CD4-positive, alpha-beta memory T cell (primary cell): ENCODE results near the gene ZKSCAN5. TPM values are rescaled to one million over a fixed set of nuclear protein-coding genes. Genes with fewer than 3 reads are reported as not detected.
"Not testable (repeated sequence)": the region's sequence is repeated elsewhere in the genome, so short reads cannot be mapped to it uniquely, and the experiment has no call there.

Experiments used
- CTCF ChIA-PET: fragments of 350-600 bp; sonication (Branson Sonifier 250); formaldehyde crosslinking; loops from one replicate; lab custom pipeline; 2021; ENCODE audit warnings: inconsistent platforms; ENCODE audit not compliant: partially characterized antibody; lab: Charles Lee
- POLR2A ChIA-PET: fragments of 350-600 bp; sonication (Branson Sonifier 250); formaldehyde crosslinking; loops from one replicate; lab custom pipeline; 2021; ENCODE audit not compliant: partially characterized antibody; lab: Charles Lee
- DNase-seq, 5 donors: peaks; one replicate each; pipeline versions ENCODE4 v3.0.0 to v3.0.0-alpha.2; 2020 to 2022; ENCODE audit warnings: mixed read lengths in 1 of 5
- H3K27ac ChIP-seq: one replicate; pipeline ENCODE4 v1.7.0; 2013; ENCODE audit warnings: low read depth, low read length
- H3K27me3 ChIP-seq: 2 replicates; pipeline ENCODE4 v1.7.0; 2013; ENCODE audit warnings: mild to moderate bottlenecking, low read length, moderate library complexity; ENCODE audit not compliant: insufficient read depth
- H3K36me3 ChIP-seq: 2 replicates; pipeline ENCODE4 v1.7.0; 2013; ENCODE audit warnings: mild to moderate bottlenecking, low read length, moderate library complexity; ENCODE audit not compliant: insufficient read depth
- H3K4me1 ChIP-seq: 2 replicates; pipeline ENCODE4 v1.7.0; 2013; ENCODE audit warnings: mild to moderate bottlenecking, low read length, moderate library complexity; ENCODE audit not compliant: insufficient read depth
- H3K4me3 ChIP-seq, 2 donors: one replicate each; pipeline ENCODE4 v1.7.0; 2013; ENCODE audit warnings: low read length in 2 of 2, mild to moderate bottlenecking in 1 of 2
- H3K9me3 ChIP-seq, 2 donors: one replicate each; pipeline ENCODE4 v1.7.0; 2013; ENCODE audit warnings: low read length in 2 of 2, control low read depth in 1 of 2; ENCODE audit not compliant: control insufficient read depth in 1 of 2
- H3K27ac Mint-ChIP-seq, 7 donors: one replicate each; pipeline ENCODE4 v1.8.0; 2020 to 2021; ENCODE audit warnings: mixed read lengths in 7 of 7, mild to moderate bottlenecking in 6 of 7, inconsistent platforms in 3 of 7, moderate library complexity in 3 of 7
- H3K27me3 Mint-ChIP-seq, 2 donors: one replicate each; pipeline ENCODE4 v1.8.0; 2020 to 2021; ENCODE audit warnings: mixed read lengths in 2 of 2
- H3K36me3 Mint-ChIP-seq, 2 donors: one replicate each; pipeline ENCODE4 v1.8.0; 2020 to 2021; ENCODE audit warnings: mixed read lengths in 2 of 2, inconsistent platforms in 1 of 2, mild to moderate bottlenecking in 1 of 2
- H3K4me1 Mint-ChIP-seq, 4 donors: one replicate each; pipeline ENCODE4 v1.8.0; 2020 to 2021; ENCODE audit warnings: mixed read lengths in 4 of 4, mild to moderate bottlenecking in 1 of 4
- H3K4me3 Mint-ChIP-seq, 8 donors: one replicate each; pipeline ENCODE4 v1.8.0; 2020 to 2021; ENCODE audit warnings: mixed read lengths in 8 of 8, mild to moderate bottlenecking in 7 of 8, moderate library complexity in 6 of 8, inconsistent platforms in 3 of 8
- H3K9me3 Mint-ChIP-seq, 8 donors: one replicate each; pipeline ENCODE4 v1.8.0; 2020 to 2021; ENCODE audit warnings: mixed read lengths in 8 of 8, mild to moderate bottlenecking in 5 of 8, inconsistent platforms in 3 of 8, moderate library complexity in 1 of 8
- intact Hi-C: fragments of 100-400 bp; cut with micrococcal nuclease; formaldehyde crosslinking; loops from one replicate; pipeline ENCODE4 v1.15.1; 2023
- polyA plus RNA-seq, 2 donors: library from polyadenylated mRNA; unstranded; fragments of 300-500 nt; fragmentation: Illumina TruSeq; gene quantifications; one replicate each; pipeline ENCODE4 v1.2.3, GENCODE V29; 2021
- total RNA-seq, 2 experiments: library from RNA; stranded (reverse); gene quantifications; one replicate each; pipeline ENCODE4 v1.2.3, GENCODE V29; 2021

The ZKSCAN5 gene
- total and polyA plus RNA-seq, 4 experiments from 2014 or later, result 2.5 to 9.3 (median 7.9) TPM

GRCh38 chr7:99549545-99549944 is 45.1 kb downstream of the ZKSCAN5 start:
- H3K27me3 ChIP-seq, intact Hi-C loops, H3K27ac Mint-ChIP-seq, H3K27me3 Mint-ChIP-seq, H3K27ac ChIP-seq, POLR2A ChIA-PET, CTCF ChIA-PET, H3K36me3 ChIP-seq, DNase-seq, H3K4me3 ChIP-seq, H3K9me3 ChIP-seq, H3K9me3 Mint-ChIP-seq: not testable (repeated sequence)
- H3K4me1 ChIP-seq, result peaks cover 15% of the 10 kb centered on the region
- peak overlapping the region in 1 of 8 donors; percentile 39 for H3K4me3 Mint-ChIP-seq
- peaks cover 7 to 37% (median 23%) of the 10 kb centered on the region in 4 donors for H3K4me1 Mint-ChIP-seq
- peaks cover 15 to 30% of the 10 kb centered on the region in 2 donors for H3K36me3 Mint-ChIP-seq

- ChIA-PET CTCF (interaction anchor here (0.8 kb wide), 1 partner anchor 8 kb away, joined by 3 read pairs; no protein-coding TSS in a partner anchor), POLR2A (interaction anchor here (0.6 to 2.2 kb wide), 5 partner anchors 36 to 143 kb away, joined by 3 to 26 read pairs (median 8); partner anchors contain the start of genes BUD31, PDAP1, ZKSCAN5 and ZNF394)
- H3K4me3 ChIP-seq, result peak overlapping the region; percentile 94 to 95
- peaks cover 15 to 40% of the 10 kb centered on the region in 2 donors for H3K36me3 Mint-ChIP-seq
- H3K4me1 ChIP-seq, result peaks cover 27% of the 10 kb centered on the region
- H3K36me3 ChIP-seq, result peaks cover 5% of the 10 kb centered on the region
- H3K9me3 ChIP-seq, result no peaks in the 10 kb centered on the region
- peak overlapping the region; percentile 86 to 98 (median 92) for H3K4me3 Mint-ChIP-seq
- DNase-seq, result no peak
- H3K27ac Mint-ChIP-seq, result peak overlapping the region; percentile 76 to 99 (median 91)
- H3K27ac ChIP-seq, result peak overlapping the region; percentile 97
- H3K27me3 ChIP-seq, result no peaks in the 10 kb centered on the region
- H3K4me1 Mint-ChIP-seq, result peaks cover 16 to 47% (median 29%) of the 10 kb centered on the region in 4 donors
- no peaks in the 10 kb centered on the region for H3K27me3 Mint-ChIP-seq
- intact Hi-C loops, result loop anchor here (10.0 kb wide), 1 partner anchor 533 kb away; the partner anchor contains the start of genes COPS6 and ZNF3
- H3K9me3 Mint-ChIP-seq, result peaks cover 0 to 1% (median 0%) of the 10 kb centered on the region in 8 donors
Observed at GRCh38 chr7:99551334-99551733, 46.9 kb downstream of the ZKSCAN5 start.

- ChIA-PET CTCF (no interaction called here), POLR2A (interaction anchor here (0.7 to 2.2 kb wide), 6 partner anchors 27 to 144 kb away, joined by 3 to 26 read pairs (median 8); partner anchors contain the start of genes BUD31, PDAP1, ZKSCAN5 and ZNF394)
- peaks cover 0 to 1% (median 0%) of the 10 kb centered on the region in 8 donors for H3K9me3 Mint-ChIP-seq
- intact Hi-C loops, result loop anchor here (1.0 to 10.0 kb wide), 4 partner anchors 48 to 533 kb away; partner anchors contain the start of genes COPS6, ZKSCAN5, ZNF3 and ZNF394
- H3K4me3 Mint-ChIP-seq, result peak within 1 kb of the TSS; percentile 86 to 98 (median 92)
- Histone ChIP-seq H3K27me3 (no peaks in the 10 kb centered on the region), H3K4me3 (peak within 1 kb of the TSS; percentile 94 to 95), H3K27ac (peak within 1 kb of the TSS; percentile 97), H3K4me1 (peaks cover 33% of the 10 kb centered on the region), H3K36me3 (peaks cover 5% of the 10 kb centered on the region), H3K9me3 (no peaks in the 10 kb centered on the region)
- peaks cover 16 to 48% (median 30%) of the 10 kb centered on the region in 4 donors for H3K4me1 Mint-ChIP-seq
- peak; percentile 82 to 88 (median 84) for DNase-seq
- peaks cover 13 to 39% of the 10 kb centered on the region in 2 donors for H3K36me3 Mint-ChIP-seq
- H3K27ac Mint-ChIP-seq, result peak within 1 kb of the TSS; percentile 76 to 99 (median 91)
- H3K27me3 Mint-ChIP-seq, result no peaks in the 10 kb centered on the region
Observed at GRCh38 chr7:99551767-99552463, 47.5 kb downstream of the ZKSCAN5 start, which contains the start of gene FAM200A. Gene FAM200A, minus strand, starts transcription at chr7:99552114. Its CDS starts 3,707 bp downstream, at chr7:99548407.

GRCh38 chr7:99553039-99553438 is 48.6 kb downstream of the ZKSCAN5 start:
- H3K9me3 ChIP-seq, result no peaks in the 10 kb centered on the region
- H3K36me3 ChIP-seq, result peaks cover 5% of the 10 kb centered on the region
- Mint-ChIP-seq H3K36me3 (peaks cover 10 to 43% of the 10 kb centered on the region in 2 donors), H3K4me3 (peak overlapping the region in 5 of 8 donors; percentile 21 to 69 (median 61)), H3K4me1 (peaks cover 24 to 60% (median 39%) of the 10 kb centered on the region in 4 donors), H3K9me3 (peaks cover 0 to 1% (median 0%) of the 10 kb centered on the region in 8 donors), H3K27ac (peak overlapping the region; percentile 35 to 87 (median 80)), H3K27me3 (no peaks in the 10 kb centered on the region)
- no peaks in the 10 kb centered on the region for H3K27me3 ChIP-seq
- CTCF ChIA-PET, result no interaction called here
- DNase-seq, result no peak
- intact Hi-C loops, result loop anchor here (10.0 kb wide), 1 partner anchor 532 kb away; the partner anchor contains the start of genes COPS6 and ZNF3
- POLR2A ChIA-PET, result interaction anchor here (1.1 kb wide), 1 partner anchor 53 kb away, joined by 6 read pairs; the partner anchor contains the start of gene ZNF394
- no peak overlapping the region for H3K4me3 ChIP-seq
- no peak overlapping the region for H3K27ac ChIP-seq
- peaks cover 40% of the 10 kb centered on the region for H3K4me1 ChIP-seq

- Mint-ChIP-seq H3K4me3 (no peak overlapping the region), H3K4me1 (peaks cover 25 to 70% (median 41%) of the 10 kb centered on the region in 4 donors), H3K27ac (peak overlapping the region in 5 of 7 donors; percentile 19 to 81 (median 52)), H3K27me3 (no peaks in the 10 kb centered on the region), H3K9me3 (no peaks in the 10 kb centered on the region), H3K36me3 (peaks cover 3 to 50% of the 10 kb centered on the region in 2 donors)
- Histone ChIP-seq H3K4me1 (peaks cover 48% of the 10 kb centered on the region), H3K9me3 (no peaks in the 10 kb centered on the region), H3K27me3 (no peaks in the 10 kb centered on the region), H3K4me3 (no peak overlapping the region), H3K27ac (no peak overlapping the region), H3K36me3 (peaks cover 5% of the 10 kb centered on the region)
- intact Hi-C loops, result loop anchor here (10.0 kb wide), 1 partner anchor 530 kb away; the partner anchor contains the start of genes COPS6 and ZNF3
- ChIA-PET POLR2A (no interaction called here), CTCF (no interaction called here)
- DNase-seq, result no peak
Observed at GRCh38 chr7:99554939-99555338, 50.5 kb downstream of the ZKSCAN5 start.

GRCh38 chr7:99557196-99557607 is 52.7 kb downstream of the ZKSCAN5 start:
- H3K27me3 Mint-ChIP-seq, result no peaks in the 10 kb centered on the region
- H3K4me1 Mint-ChIP-seq, result peaks cover 29 to 67% (median 45%) of the 10 kb centered on the region in 4 donors
- DNase-seq, result no peak
- no peaks in the 10 kb centered on the region for H3K27me3 ChIP-seq
- POLR2A ChIA-PET, result interaction anchor here (0.7 to 4.7 kb wide), 12 partner anchors 21 to 362 kb away, joined by 3 to 86 read pairs (median 10); partner anchors contain the start of genes BUD31, PDAP1, TRIM4 and ZKSCAN5
- peaks cover 18 to 64% of the 10 kb centered on the region in 2 donors for H3K36me3 Mint-ChIP-seq
- peaks cover 24% of the 10 kb centered on the region for H3K36me3 ChIP-seq
- H3K27ac Mint-ChIP-seq, result peak overlapping the region; percentile 96 to 99 (median 99)
- H3K27ac ChIP-seq, result peak overlapping the region; percentile 98
- H3K4me1 ChIP-seq, result peaks cover 48% of the 10 kb centered on the region
- H3K9me3 ChIP-seq, result no peaks in the 10 kb centered on the region
- intact Hi-C loops, result loop anchor here (10.0 kb wide), 1 partner anchor 528 kb away; the partner anchor contains the start of genes COPS6 and ZNF3
- H3K4me3 Mint-ChIP-seq, result peak overlapping the region; percentile 91 to 100 (median 98)
- H3K9me3 Mint-ChIP-seq, result no peaks in the 10 kb centered on the region
- CTCF ChIA-PET, result interaction anchor here (1.4 to 2.0 kb wide), 3 partner anchors 32 to 59 kb away, joined by 3 to 5 read pairs (median 3); partner anchors contain the start of gene ZKSCAN5
- peak overlapping the region; percentile 76 to 97 for H3K4me3 ChIP-seq
